Cardiac muscle cell (in vitro differentiated cells and primary cell): Measurements from ENCODE around the gene WNT1. TPM values are rescaled to one million over a fixed set of nuclear protein-coding genes. Genes with fewer than 3 reads are reported as not detected.

Experiments
- DNase-seq, 2 donors: peaks; one replicate each; pipeline versions ENCODE4 v3.0.0 to v3.0.0-alpha.2; 2010 to 2017; ENCODE audit warnings: low read depth in 1 of 2, low spot score in 1 of 2
- H3K27ac ChIP-seq: fragments of 200-600 bp; sonication (generic); 2 replicates; pipeline ENCODE4 v1.5.1; 2016
- H3K27me3 ChIP-seq: fragments of 200-600 bp; sonication (generic); 2 replicates; pipeline ENCODE4 v1.6.0; 2016; ENCODE audit warnings: control low read depth
- H3K36me3 ChIP-seq: fragments of 200-600 bp; sonication (generic); 2 replicates; pipeline ENCODE4 v1.5.1; 2016; ENCODE audit warnings: control low read depth
- H3K4me1 ChIP-seq: fragments of 200-600 bp; sonication (generic); 2 replicates; pipeline ENCODE4 v1.8.1; 2017; ENCODE audit warnings: low read depth, mild to moderate bottlenecking, mixed run types
- H3K4me3 ChIP-seq: fragments of 200-600 bp; sonication (generic); 2 replicates; pipeline ENCODE4 v1.5.1; 2016; ENCODE audit warnings: mild to moderate bottlenecking
- H3K9me3 ChIP-seq: fragments of 200-600 bp; sonication (generic); 2 replicates; pipeline ENCODE4 v1.5.1; 2017; ENCODE audit warnings: low read depth, mild to moderate bottlenecking, control low read depth
- polyA plus RNA-seq: library from polyadenylated mRNA; unstranded; fragments of >200 nt; fragmentation: Nextera tagmentation; extraction: Ambion mirVana; gene quantifications from 2 replicates; pipeline ENCODE4 v1.2.1, GENCODE V29; 2016
- total RNA-seq: library from RNA; depleted of rRNA; stranded (reverse); fragments of >200 nt; gene quantifications from 2 replicates; pipeline ENCODE4 v1.2.3, GENCODE V29; 2016
- TF ChIP-seq, protein P1 (sequence below): IDR thresholded peaks from 2 replicates; pipeline ENCODE4 v1.5.1; 2012; ENCODE audit warnings: low read depth, mild to moderate bottlenecking, low read length

The WNT1 gene
- total and polyA plus RNA-seq, 2 experiments from 2014 or later, result not detected

- Histone ChIP-seq H3K27ac (no peak overlapping the region), H3K4me1 (peaks cover 5% of the 10 kb centered on the region), H3K36me3 (no peaks in the 10 kb centered on the region), H3K9me3 (no peaks in the 10 kb centered on the region), H3K4me3 (no peak overlapping the region), H3K27me3 (peaks cover 63% of the 10 kb centered on the region)
- no peak for DNase-seq
- TF ChIP-seq, protein P1, sequence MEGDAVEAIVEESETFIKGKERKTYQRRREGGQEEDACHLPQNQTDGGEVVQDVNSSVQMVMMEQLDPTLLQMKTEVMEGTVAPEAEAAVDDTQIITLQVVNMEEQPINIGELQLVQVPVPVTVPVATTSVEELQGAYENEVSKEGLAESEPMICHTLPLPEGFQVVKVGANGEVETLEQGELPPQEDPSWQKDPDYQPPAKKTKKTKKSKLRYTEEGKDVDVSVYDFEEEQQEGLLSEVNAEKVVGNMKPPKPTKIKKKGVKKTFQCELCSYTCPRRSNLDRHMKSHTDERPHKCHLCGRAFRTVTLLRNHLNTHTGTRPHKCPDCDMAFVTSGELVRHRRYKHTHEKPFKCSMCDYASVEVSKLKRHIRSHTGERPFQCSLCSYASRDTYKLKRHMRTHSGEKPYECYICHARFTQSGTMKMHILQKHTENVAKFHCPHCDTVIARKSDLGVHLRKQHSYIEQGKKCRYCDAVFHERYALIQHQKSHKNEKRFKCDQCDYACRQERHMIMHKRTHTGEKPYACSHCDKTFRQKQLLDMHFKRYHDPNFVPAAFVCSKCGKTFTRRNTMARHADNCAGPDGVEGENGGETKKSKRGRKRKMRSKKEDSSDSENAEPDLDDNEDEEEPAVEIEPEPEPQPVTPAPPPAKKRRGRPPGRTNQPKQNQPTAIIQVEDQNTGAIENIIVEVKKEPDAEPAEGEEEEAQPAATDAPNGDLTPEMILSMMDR, result no peak
These were observed 13.3 kb downstream of the WNT1 start for GRCh38 chr12:48991247-48992050.

DNA sequence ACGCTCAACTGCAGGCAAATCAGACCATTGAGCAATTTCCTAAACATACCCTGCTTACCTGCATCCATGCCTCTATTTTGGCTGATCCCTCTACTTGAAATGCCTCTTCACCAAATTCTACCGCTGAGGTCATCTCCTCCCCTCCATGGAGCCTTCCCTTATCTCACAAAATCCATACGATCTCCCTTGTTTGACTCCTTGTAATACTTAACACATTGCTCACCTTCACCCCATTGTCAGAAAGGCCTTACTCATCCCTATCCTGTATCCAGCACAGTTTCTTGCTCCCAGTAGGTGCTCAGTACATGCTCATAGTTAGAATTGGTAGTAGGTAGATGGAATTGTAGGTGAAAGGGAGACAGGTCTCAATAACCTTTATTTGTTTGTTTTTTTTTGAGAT is 15.7 kb downstream of the WNT1 start:
- no peak for DNase-seq
- TF ChIP-seq, protein P1, result no peak
- H3K27ac ChIP-seq, result no peak overlapping the region
- peaks cover 64% of the 10 kb centered on the region for H3K27me3 ChIP-seq
- no peak overlapping the region for H3K4me3 ChIP-seq
- H3K9me3 ChIP-seq, result no peaks in the 10 kb centered on the region
- peaks cover 7% of the 10 kb centered on the region for H3K4me1 ChIP-seq
- no peaks in the 10 kb centered on the region for H3K36me3 ChIP-seq

GRCh38 chr12:48994224-48995085 is 16.3 kb downstream of the WNT1 start:
- Histone ChIP-seq H3K4me1 (peaks cover 10% of the 10 kb centered on the region), H3K27ac (no peak overlapping the region), H3K4me3 (no peak overlapping the region), H3K27me3 (peaks cover 59% of the 10 kb centered on the region), H3K36me3 (no peaks in the 10 kb centered on the region), H3K9me3 (no peaks in the 10 kb centered on the region)
- DNase-seq, result no peak
- TF ChIP-seq, protein P1, result no peak

DNA sequence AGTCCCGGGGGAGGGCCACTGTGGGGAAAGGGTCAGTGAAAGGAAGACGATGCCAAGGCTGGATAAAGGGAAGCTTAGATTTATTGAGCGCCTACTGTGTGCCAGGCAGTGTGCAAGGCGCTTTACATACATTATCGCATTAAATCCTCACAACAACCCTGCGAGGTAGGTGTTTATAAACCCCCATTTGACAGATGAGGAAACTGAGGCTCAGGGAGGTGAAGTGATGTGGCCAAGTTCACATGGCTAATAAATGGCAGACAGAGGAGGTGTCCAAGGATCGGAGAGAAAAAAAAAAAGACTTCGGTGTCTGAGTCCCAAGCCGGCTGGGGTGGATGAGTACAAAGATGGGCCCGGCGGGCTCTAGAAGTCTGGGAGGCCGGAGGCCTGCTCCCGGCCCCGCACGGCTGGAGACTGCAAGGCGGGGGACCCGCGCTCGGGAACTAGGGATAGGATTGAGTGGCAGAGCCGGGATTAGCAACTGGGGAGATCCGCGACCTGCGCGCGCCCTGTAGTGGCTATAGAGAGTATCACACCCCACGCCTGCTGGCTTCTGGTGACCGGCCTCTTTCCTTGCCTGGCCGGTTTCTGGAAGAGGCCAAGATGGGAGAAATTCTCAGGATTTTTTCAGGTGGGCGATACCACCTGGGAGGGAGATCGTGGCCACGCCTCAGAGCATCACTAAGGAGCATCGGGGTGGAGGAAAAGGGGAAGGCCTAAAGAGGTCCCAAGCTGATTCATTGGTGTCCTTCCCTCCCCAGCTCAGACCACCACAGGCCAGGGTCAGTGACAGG is 17.2 kb downstream of the WNT1 start:
- H3K9me3 ChIP-seq, result no peaks in the 10 kb centered on the region
- no peaks in the 10 kb centered on the region for H3K36me3 ChIP-seq
- H3K4me1 ChIP-seq, result peaks cover 14% of the 10 kb centered on the region
- no peak overlapping the region for H3K4me3 ChIP-seq
- TF ChIP-seq, protein P1, result peak; percentile 79
- peak; percentile 87 to 93 for DNase-seq
- H3K27ac ChIP-seq, result no peak overlapping the region
- peaks cover 55% of the 10 kb centered on the region for H3K27me3 ChIP-seq
